HCT116 (cell line): ENCODE data around the gene TAGLN3. TPM values are rescaled to one million over a fixed set of nuclear protein-coding genes. Genes with fewer than 3 reads are reported as not detected.
"Not testable (repeated sequence)": the region's sequence is repeated elsewhere in the genome, so short reads cannot be mapped to it uniquely, and the experiment has no call there.

Experiments
- ATAC-seq: fragments of 200-7000 bp; cut with Tn5 transposase; 2 replicates; pipeline ENCODE4 v1.9.1; 2020; ENCODE audit warnings: mild to moderate bottlenecking, moderate library complexity
- BruUV-seq: library from RNA; stranded (reverse); fragments of 400-500 nt; replicated peaks from 2 replicates; lab custom pipeline; 2021; lab: Mats Ljungman, UMichigan
- CTCF ChIA-PET: fragments of 300-600 bp; sonication (Branson Sonifier 250); formaldehyde crosslinking; loops from one replicate; lab custom pipeline; 2021; ENCODE audit warnings: antibody characterized with exemption; lab: Charles Lee
- POLR2A ChIA-PET: fragments of 300-600, 350-600 bp; sonication (Branson Sonifier 250); formaldehyde crosslinking; loops from one replicate; lab custom pipeline; 2021; ENCODE audit warnings: antibody characterized with exemption; lab: Charles Lee
- RAD21 ChIA-PET, 2 experiments: fragments of 300-600 bp; sonication (Branson Sonifier 250); formaldehyde crosslinking; loops; one replicate each; lab custom pipeline; 2023; ENCODE audit warnings: low total read pairs in 2 of 2; ENCODE audit not compliant: uncharacterized antibody in 2 of 2, unreplicated experiment in 2 of 2, low non-redundant PET in 1 of 2; lab: Charles Lee
- DNase-seq: peaks from one replicate; pipeline ENCODE4 v3.0.0-alpha.2; 2010; ENCODE audit warnings: low read depth, low spot score
- H2AFZ ChIP-seq: fragments of 200-600 bp; shearing (Covaris generic), sonication (generic); 2 replicates; pipeline ENCODE4 v1.6.1; 2017; ENCODE audit warnings: low read depth, mixed run types, mixed read lengths, antibody characterized with exemption, low read length; ENCODE audit not compliant: poor library complexity, severe bottlenecking
- H3K27ac ChIP-seq: 2 replicates; pipeline ENCODE4 v1.5.1; 2012; ENCODE audit warnings: low read depth, low read length
- H3K27me3 ChIP-seq: fragments of 200-600 bp; sonication (generic); 2 replicates; pipeline ENCODE4 v1.6.1; 2016; ENCODE audit warnings: mixed run types, low read length, mixed read lengths; ENCODE audit not compliant: insufficient read depth
- H3K36me3 ChIP-seq, 2 experiments: fragments of 200-500 bp in 1 of 2; fragments of 200-600 bp in 1 of 2; sonication (Bioruptor generic) in 1 of 2; sonication (generic) in 1 of 2; 2 replicates each; pipeline versions ENCODE4 v1.5.1 to v1.6.1; 2014 to 2016; ENCODE audit warnings: low read length in 2 of 2, inconsistent platforms in 1 of 2, mixed read lengths in 1 of 2, mixed run types in 1 of 2; ENCODE audit not compliant: insufficient read depth in 2 of 2, control insufficient read depth in 1 of 2
- H3K4me1 ChIP-seq, 2 experiments: fragments of 200-600 bp in 1 of 2; sonication (generic) in 1 of 2; 2 replicates each; pipeline versions ENCODE4 v1.5.1 to v1.6.1; 2012 to 2017; ENCODE audit warnings: low read length in 2 of 2, inconsistent platforms in 1 of 2, mild to moderate bottlenecking in 1 of 2, mixed read lengths in 1 of 2, mixed run types in 1 of 2, moderate library complexity in 1 of 2; ENCODE audit not compliant: insufficient read depth in 2 of 2, control insufficient read depth in 1 of 2
- H3K4me2 ChIP-seq: fragments of 200-600 bp; sonication (generic); 2 replicates; pipeline ENCODE4 v1.6.1; 2017; ENCODE audit warnings: mixed run types, low read length, mixed read lengths
- H3K4me3 ChIP-seq, 2 experiments: fragments of 200-600 bp in 1 of 2; sonication (generic) in 1 of 2; replicated peaks in 1 of 2; 2 replicates each; pipeline ENCODE4 v1.5.1; 2011 to 2016; ENCODE audit warnings: low read length in 2 of 2, control low read depth in 1 of 2, low read depth in 1 of 2, mild to moderate bottlenecking in 1 of 2, mixed read lengths in 1 of 2, mixed run types in 1 of 2
- H3K79me2 ChIP-seq: fragments of 200-600 bp; sonication (generic); 2 replicates; pipeline ENCODE4 v1.6.1; 2017; ENCODE audit warnings: mild to moderate bottlenecking, mixed run types, low read length, moderate library complexity, mixed read lengths; ENCODE audit not compliant: insufficient read depth
- H3K9ac ChIP-seq: fragments of 200-600 bp; sonication (generic); 2 replicates; pipeline ENCODE4 v1.6.1; 2016; ENCODE audit warnings: low read length, mixed read lengths
- H3K9me2 ChIP-seq: fragments of 200-600 bp; sonication (generic), shearing (Covaris generic); 2 replicates; pipeline ENCODE4 v1.6.1; 2017; ENCODE audit warnings: mixed run types, mild to moderate bottlenecking, moderate library complexity; ENCODE audit not compliant: insufficient read depth
- H3K9me3 ChIP-seq, 2 experiments: fragments of 200-500 bp in 1 of 2; fragments of 200-600 bp in 1 of 2; sonication (Bioruptor generic) in 1 of 2; sonication (generic) in 1 of 2; 2 replicates each; pipeline ENCODE4 v1.6.1; 2014 to 2017; ENCODE audit warnings: low read length in 2 of 2, mixed read lengths in 2 of 2, inconsistent platforms in 1 of 2, low read depth in 1 of 2, mild to moderate bottlenecking in 1 of 2, mixed run types in 1 of 2, moderate library complexity in 1 of 2; ENCODE audit not compliant: control insufficient read depth in 1 of 2, insufficient read depth in 1 of 2
- H4K20me1 ChIP-seq: fragments of 200-600 bp; sonication (generic), shearing (Covaris generic); 2 replicates; pipeline ENCODE4 v1.6.1; 2017; ENCODE audit warnings: mixed run types, mild to moderate bottlenecking, moderate library complexity; ENCODE audit not compliant: insufficient read depth
- EZH2phosphoT487 ChIP-seq: fragments of 200-600 bp; IDR thresholded peaks from 2 replicates; pipeline ENCODE4 v1.6.1; 2018; ENCODE audit warnings: antibody characterized with exemption, borderline replicate concordance
- JUND ChIP-seq: IDR thresholded peaks from 2 replicates; pipeline ENCODE4 v1.6.1; 2012
- RAD21 ChIP-seq: IDR thresholded peaks from 2 replicates; pipeline ENCODE4 v1.6.1; 2012; ENCODE audit warnings: low read depth, mild to moderate bottlenecking
- SIN3A ChIP-seq: IDR thresholded peaks from 2 replicates; pipeline ENCODE4 v1.6.1; 2012; ENCODE audit warnings: low read depth
- ZFX ChIP-seq: fragments of 450-650 bp; IDR thresholded peaks from 2 replicates; pipeline ENCODE4 v1.6.1; 2017
- intact Hi-C: fragments of 100-400 bp; cut with micrococcal nuclease; formaldehyde crosslinking; loops from 2 replicates; pipeline ENCODE4 v1.10.0; 2022
- total RNA-seq: library from RNA; stranded (reverse); gene quantifications from one replicate; pipeline ENCODE4 v1.2.1, GENCODE V29; 2021; ENCODE audit not compliant: unreplicated experiment

Gene TAGLN3
- total RNA-seq, 1 experiment from 2014 or later, result 0.64 TPM

- intact Hi-C loops, result not testable (repeated sequence)
Measured at GRCh38 chr3:112037194-112037593, 38.5 kb downstream of the TAGLN3 start.

GRCh38 chr3:112038863-112039262, 40.1 kb downstream of the TAGLN3 start:
- ChIA-PET RAD21 (no interaction called here), CTCF (interaction anchor here (1.4 kb wide), 1 partner anchor 323 kb away, joined by 3 read pairs; no protein-coding TSS in a partner anchor)
- no peak for ATAC-seq

More at GRCh38 chr3:112037194-112037593, 38.5 kb downstream of the TAGLN3 start:
- ATAC-seq, H3K27me3 ChIP-seq, H3K9ac ChIP-seq, H3K4me3 ChIP-seq, H3K4me1 ChIP-seq, H3K9me2 ChIP-seq, H4K20me1 ChIP-seq, H3K79me2 ChIP-seq, H2AFZ ChIP-seq, RAD21 ChIA-PET, H3K36me3 ChIP-seq, H3K9me3 ChIP-seq, H3K27ac ChIP-seq, DNase-seq, POLR2A ChIA-PET, H3K4me2 ChIP-seq, BruUV-seq, CTCF ChIA-PET: not testable (repeated sequence)

More at GRCh38 chr3:112038863-112039262, 40.1 kb downstream of the TAGLN3 start:
- Histone ChIP-seq H3K36me3 (no peaks in the 10 kb centered on the region), H3K4me3 (no peak overlapping the region), H3K4me1 (peaks cover 0 to 9% of the 10 kb centered on the region in 2 experiments; a peak in 2 of 4 replicates), H3K27ac (no peak overlapping the region), H3K9me2 (no peaks in the 10 kb centered on the region), H3K27me3 (no peaks in the 10 kb centered on the region), H3K9ac (no peak overlapping the region), H4K20me1 (no peaks in the 10 kb centered on the region), H2AFZ (no peak overlapping the region), H3K79me2 (no peaks in the 10 kb centered on the region), H3K4me2 (no peak overlapping the region), H3K9me3 (no peaks in the 10 kb centered on the region)
- DNase-seq, result no peak
- TF ChIP-seq EZH2phosphoT487 (no peak), RAD21 (no peak), SIN3A (no peak), JUND (no peak), ZFX (no peak)
- intact Hi-C loops, result no loop called here
- no TSS peak for BruUV-seq
- POLR2A ChIA-PET, result interaction anchor here (1.1 kb wide), 1 partner anchor 62 kb away, joined by 3 read pairs; no protein-coding TSS in a partner anchor
